Kidney (tissue), 14 donors: ENCODE results near the gene PTPRM. TPM values are rescaled to one million over a fixed set of nuclear protein-coding genes. Genes with fewer than 3 reads are reported as not detected.

Experiments
- DNase-seq, 5 donors: peaks; one replicate each; pipeline ENCODE4 v3.0.0-alpha.2; 2013 to 2020
- FAIRE-seq: peaks from 2 replicates; lab custom pipeline; 2012; peaks lifted over from hg19 to GRCh38; lab: Jason Lieb, UNC
- H3K27ac ChIP-seq, 2 donors: one replicate each; pipeline ENCODE4 v1.7.0; 2013; ENCODE audit warnings: low read depth in 2 of 2, low read length in 2 of 2, inconsistent platforms in 1 of 2
- H3K27me3 ChIP-seq: one replicate; pipeline ENCODE4 v1.7.1; 2013; ENCODE audit warnings: low read length, inconsistent platforms; ENCODE audit not compliant: control insufficient read depth, insufficient read depth
- H3K36me3 ChIP-seq, 3 donors: one replicate each; pipeline versions ENCODE4 v1.7.0 to v1.7.1; 2013; ENCODE audit warnings: low read length in 3 of 3, control low read depth in 1 of 3, inconsistent platforms in 1 of 3; ENCODE audit not compliant: insufficient read depth in 3 of 3, control insufficient read depth in 2 of 3
- H3K4me1 ChIP-seq, 3 donors: one replicate each; pipeline versions ENCODE4 v1.7.0 to v1.7.1; 2013; ENCODE audit warnings: low read length in 3 of 3, inconsistent platforms in 1 of 3, low read depth in 1 of 3; ENCODE audit not compliant: control insufficient read depth in 2 of 3, insufficient read depth in 2 of 3
- H3K4me3 ChIP-seq, 3 donors: one replicate each; pipeline versions ENCODE4 v1.7.0 to v1.8.1; 2013; ENCODE audit warnings: low read length in 3 of 3, control low read depth in 1 of 3, inconsistent platforms in 1 of 3
- H3K9ac ChIP-seq, 3 donors: one replicate each; pipeline versions ENCODE4 v1.7.0 to v1.7.1; 2013; ENCODE audit warnings: low read length in 3 of 3, control low read depth in 1 of 3, inconsistent platforms in 1 of 3
- H3K9me3 ChIP-seq, 3 donors: one replicate each; pipeline versions ENCODE4 v1.7.0 to v1.7.1; 2013; ENCODE audit warnings: low read length in 3 of 3, control low read depth in 1 of 3, inconsistent platforms in 1 of 3; ENCODE audit not compliant: control insufficient read depth in 2 of 3, insufficient read depth in 1 of 3
- intact Hi-C: fragments of 100-400 bp; cut with DNase I; formaldehyde crosslinking; loops from one replicate; pipeline ENCODE4 v1.11.1; 2022
- polyA plus RNA-seq: library from polyadenylated mRNA; stranded (reverse); fragments of 350-450 nt; fragmentation: Illumina TruSeq; extraction: RNeasy Lipid Tissue Mini Kit (QIAGEN cat#74804); gene quantifications from one replicate; pipeline ENCODE4 v1.2.3, GENCODE V29; 2014; ENCODE audit warnings: low read depth, low replicate concordance; ENCODE audit not compliant: insufficient read depth
- total RNA-seq: library from RNA; stranded (reverse); fragmentation: NEBNext Ultra II Directional; extraction: Animal tissue kit (Norgen Biotek cat#: 25700); gene quantifications from one replicate; pipeline ENCODE4 v1.2.1, GENCODE V29; 2021
- TF ChIP-seq, protein P1 (sequence below): IDR thresholded peaks from 3 replicates; pipeline ENCODE4 v1.5.1; 2012; ENCODE audit warnings: mild to moderate bottlenecking, moderate library complexity, borderline replicate concordance; ENCODE audit not compliant: insufficient read depth; ENCODE audit errors: extremely low read depth
- donor health status: control.
- donor health status: control.
- donor health status: control.
- donor health status: control.
- donor health status: control.
- donor health status: DM: yes; HTN: yes; CAD: no.
- donor health status: Normal renal cell carcinoma (clear cell type).

PTPRM gene
- total and polyA plus RNA-seq, 2 donors from 2014 or later = 52.4 to 98.9 TPM

DNA sequence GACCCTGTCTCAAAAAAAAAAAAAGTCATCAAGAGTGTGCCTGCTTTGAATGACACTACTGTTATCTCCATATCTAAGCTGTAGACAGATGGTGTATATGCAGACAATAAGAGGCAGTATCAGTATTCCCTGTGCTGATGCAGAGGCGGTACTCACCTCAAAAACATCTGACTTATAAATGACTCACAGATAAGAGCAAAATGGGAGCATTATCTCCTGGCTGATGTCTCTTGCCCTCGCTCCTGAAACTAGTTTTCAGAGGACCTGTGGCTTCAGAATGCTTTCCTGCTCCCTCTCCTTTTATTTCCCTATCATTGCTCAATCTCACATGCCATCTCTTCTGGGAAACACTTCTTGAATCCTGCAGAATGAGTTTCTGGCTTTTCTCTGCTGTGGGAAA, 289.6 kb downstream of the PTPRM start:
- H3K27ac ChIP-seq = no peak overlapping the region
- no peaks in the 10 kb centered on the region for H3K27me3 ChIP-seq
- H3K4me3 ChIP-seq = no peak overlapping the region
- no peaks in the 10 kb centered on the region for H3K4me1 ChIP-seq
- TF ChIP-seq, protein P1, sequence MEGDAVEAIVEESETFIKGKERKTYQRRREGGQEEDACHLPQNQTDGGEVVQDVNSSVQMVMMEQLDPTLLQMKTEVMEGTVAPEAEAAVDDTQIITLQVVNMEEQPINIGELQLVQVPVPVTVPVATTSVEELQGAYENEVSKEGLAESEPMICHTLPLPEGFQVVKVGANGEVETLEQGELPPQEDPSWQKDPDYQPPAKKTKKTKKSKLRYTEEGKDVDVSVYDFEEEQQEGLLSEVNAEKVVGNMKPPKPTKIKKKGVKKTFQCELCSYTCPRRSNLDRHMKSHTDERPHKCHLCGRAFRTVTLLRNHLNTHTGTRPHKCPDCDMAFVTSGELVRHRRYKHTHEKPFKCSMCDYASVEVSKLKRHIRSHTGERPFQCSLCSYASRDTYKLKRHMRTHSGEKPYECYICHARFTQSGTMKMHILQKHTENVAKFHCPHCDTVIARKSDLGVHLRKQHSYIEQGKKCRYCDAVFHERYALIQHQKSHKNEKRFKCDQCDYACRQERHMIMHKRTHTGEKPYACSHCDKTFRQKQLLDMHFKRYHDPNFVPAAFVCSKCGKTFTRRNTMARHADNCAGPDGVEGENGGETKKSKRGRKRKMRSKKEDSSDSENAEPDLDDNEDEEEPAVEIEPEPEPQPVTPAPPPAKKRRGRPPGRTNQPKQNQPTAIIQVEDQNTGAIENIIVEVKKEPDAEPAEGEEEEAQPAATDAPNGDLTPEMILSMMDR = no peak
- no peak overlapping the region for H3K9ac ChIP-seq
- intact Hi-C loops = no loop called here
- FAIRE-seq (no peak), DNase-seq (no peak)
- H3K36me3 ChIP-seq = no peaks in the 10 kb centered on the region
- no peaks in the 10 kb centered on the region for H3K9me3 ChIP-seq

DNA sequence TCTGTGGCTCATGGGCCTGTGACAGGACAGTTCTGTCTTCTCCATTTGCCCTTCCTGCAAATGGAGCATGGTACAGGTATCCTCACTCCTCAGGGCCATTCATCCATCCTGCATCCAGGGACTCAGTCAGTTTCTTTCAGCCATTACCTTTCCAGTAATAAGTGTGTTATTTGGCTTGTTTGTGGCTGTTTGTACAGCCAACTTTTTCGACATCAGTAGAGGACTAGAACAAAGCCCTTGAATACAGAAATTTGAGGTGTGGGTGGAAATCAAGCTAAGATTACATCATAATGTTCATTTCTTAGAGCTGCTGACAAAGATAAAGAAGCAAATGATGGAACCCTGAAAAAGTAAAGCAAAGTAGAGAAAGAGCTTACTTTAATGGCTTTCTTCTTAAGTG, 290.4 kb downstream of the PTPRM start:
- Histone ChIP-seq H3K36me3 (no peaks in the 10 kb centered on the region), H3K9ac (no peak overlapping the region), H3K27ac (no peak overlapping the region), H3K27me3 (no peaks in the 10 kb centered on the region), H3K9me3 (no peaks in the 10 kb centered on the region), H3K4me1 (no peaks in the 10 kb centered on the region), H3K4me3 (no peak overlapping the region)
- DNase-seq (no peak), FAIRE-seq (no peak)
- intact Hi-C loops = no loop called here
- TF ChIP-seq, protein P1 = no peak

DNA sequence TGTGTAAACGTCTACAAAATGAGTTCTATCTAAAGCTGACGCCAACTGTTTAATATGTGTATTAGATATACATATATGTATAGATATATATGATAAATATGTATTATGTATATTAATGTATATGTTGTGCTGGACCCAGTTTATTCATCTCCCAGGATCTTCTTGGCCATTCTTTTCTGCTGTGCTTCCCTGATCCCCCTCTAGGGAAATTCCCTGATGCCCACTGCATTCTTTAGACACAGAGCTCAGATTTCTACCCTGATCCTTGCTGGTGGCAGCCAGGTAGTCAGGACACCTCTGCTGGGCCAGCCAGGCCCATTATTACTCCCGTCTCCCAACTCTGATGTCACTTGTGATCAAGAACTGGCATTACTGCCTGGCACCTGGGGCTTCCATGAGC, 292.0 kb downstream of the PTPRM start:
- no peak overlapping the region for H3K4me3 ChIP-seq
- FAIRE-seq (no peak), DNase-seq (no peak)
- intact Hi-C loops = no loop called here
- TF ChIP-seq, protein P1 = no peak
- no peaks in the 10 kb centered on the region for H3K36me3 ChIP-seq
- no peaks in the 10 kb centered on the region for H3K4me1 ChIP-seq
- H3K27ac ChIP-seq = no peak overlapping the region
- no peak overlapping the region for H3K9ac ChIP-seq
- H3K9me3 ChIP-seq = no peaks in the 10 kb centered on the region
- no peaks in the 10 kb centered on the region for H3K27me3 ChIP-seq

DNA sequence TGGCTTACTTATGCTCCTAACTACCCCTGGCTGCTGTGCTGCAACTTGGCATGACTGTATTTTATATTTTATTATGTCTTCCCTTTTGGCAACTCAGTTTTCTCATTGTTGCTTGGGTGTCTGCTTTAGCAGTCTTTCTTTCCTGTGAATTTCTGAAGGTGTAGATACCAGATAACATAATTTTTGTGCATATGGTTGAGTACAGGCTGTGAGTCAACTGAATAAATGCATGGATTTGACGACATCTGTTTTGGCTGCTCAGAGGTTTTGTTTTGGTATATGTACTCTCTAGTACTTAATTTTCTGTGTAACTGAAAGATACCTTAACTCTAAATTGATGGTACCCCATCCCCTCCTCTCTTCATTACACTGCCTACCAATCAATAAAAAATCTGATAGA, 303.1 kb downstream of the PTPRM start:
- intact Hi-C loops = no loop called here

More for the DNA sequence above, 303.1 kb downstream of the PTPRM start:
- Histone ChIP-seq H3K27me3 (no peaks in the 10 kb centered on the region), H3K36me3 (no peaks in the 10 kb centered on the region), H3K9ac (no peak overlapping the region), H3K4me1 (no peaks in the 10 kb centered on the region), H3K4me3 (no peak overlapping the region), H3K9me3 (no peaks in the 10 kb centered on the region), H3K27ac (no peak overlapping the region)
- no peak for DNase-seq
- TF ChIP-seq, protein P1 = no peak
- no peak for FAIRE-seq
